ENCODE data around the gene UPK1A. TPM values are rescaled to one million over a fixed set of nuclear protein-coding genes. Genes with fewer than 3 reads are reported as not detected.

UPK1A gene
- 0.29 TPM in 1 of 2 replicates, not detected in the other for total RNA-seq (2014; rRNA removed; shearing (Covaris generic))

DNA sequence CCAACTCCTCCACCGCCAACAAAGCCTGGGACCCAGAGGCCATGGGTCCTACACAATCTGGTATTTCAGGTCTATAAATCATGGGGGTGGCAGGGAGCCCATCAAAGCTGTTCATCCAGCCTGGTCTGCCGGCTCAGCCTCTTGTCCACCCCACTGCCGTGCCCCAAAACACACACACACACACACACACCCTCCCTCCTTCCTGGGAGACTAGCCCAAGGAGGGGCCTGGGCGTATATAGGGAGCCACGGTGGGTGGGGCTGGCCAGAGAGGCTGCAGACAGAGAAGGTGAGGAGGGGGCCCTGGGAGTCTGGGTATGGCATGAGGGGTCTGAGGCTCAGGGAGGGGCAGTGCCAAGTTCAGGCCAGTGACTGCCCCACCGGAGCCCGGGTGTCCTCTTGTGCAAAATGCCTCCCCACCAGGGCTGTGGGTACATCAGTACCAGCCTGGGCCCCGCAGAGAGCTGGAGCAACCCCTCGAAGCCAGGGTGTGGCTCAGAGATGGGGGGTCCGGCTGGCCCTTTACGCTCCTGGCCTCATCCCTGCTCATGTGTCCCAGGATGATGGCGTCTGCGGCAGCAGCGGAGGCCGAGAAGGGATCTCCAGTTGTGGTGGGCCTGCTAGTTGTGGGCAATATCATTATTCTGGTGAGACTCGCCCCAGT, at the start of gene UPK1A:
TSS of gene UPK1A (plus strand) at position 267 of the 663 bp plus-strand sequence. CDS start at position 563, 296 bp downstream.
- DNase-seq (ENCODE audit: low read depth): no peak

DNA sequence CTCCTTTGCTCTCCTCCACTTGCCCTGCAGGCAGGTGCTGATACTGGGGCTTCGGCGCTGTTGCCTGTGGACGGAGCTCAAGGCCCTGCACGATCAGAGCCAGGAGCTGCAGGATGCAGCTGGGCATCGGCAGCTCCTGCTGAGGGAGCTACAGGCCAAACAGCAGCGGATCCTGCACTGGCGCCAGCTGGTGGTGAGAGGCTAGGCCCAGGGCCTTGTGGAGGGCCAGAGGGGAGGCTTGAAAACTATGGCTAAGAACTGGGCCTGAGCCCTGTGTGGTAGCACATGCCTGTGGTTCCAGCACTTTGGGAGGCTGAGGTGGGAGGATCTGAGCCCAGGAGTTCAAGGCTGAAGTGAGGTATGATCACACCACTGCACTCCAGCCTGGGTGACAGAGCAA, 47.5 kb upstream of the UPK1A start:
- DNase-seq (ENCODE audit: low read depth): no peak

DNA sequence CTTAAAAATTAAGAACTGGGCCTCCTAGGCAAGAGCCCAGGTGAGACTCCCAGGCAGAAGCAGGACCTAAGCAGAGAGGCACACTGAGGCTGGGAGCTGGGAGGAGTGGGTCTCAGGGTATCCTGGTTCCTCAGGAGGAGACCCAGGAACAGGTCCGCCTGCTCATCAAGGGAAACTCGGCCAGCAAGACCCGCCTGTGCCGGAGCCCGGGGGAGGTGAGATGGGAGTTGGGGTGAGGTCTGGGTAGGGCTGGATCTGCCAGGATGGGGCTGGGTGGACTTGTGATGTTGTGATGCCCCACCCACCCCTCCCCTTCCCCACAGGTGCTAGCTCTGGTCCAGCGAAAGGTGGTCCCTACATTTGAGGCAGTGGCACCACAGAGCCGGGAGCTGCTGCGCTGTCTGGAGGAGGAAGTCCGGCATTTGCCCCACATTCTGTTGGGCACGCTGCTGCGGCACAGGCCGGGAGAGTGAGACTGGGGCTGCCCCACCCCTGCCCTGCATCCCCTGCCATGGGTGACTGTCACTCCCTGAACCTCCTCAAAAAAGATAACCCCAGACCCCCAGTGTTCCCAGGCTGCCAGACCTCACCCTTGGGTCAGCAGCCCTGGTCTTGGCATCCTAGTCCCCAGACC, 46.9 kb upstream of the UPK1A start:
- DNase-seq (ENCODE audit: low read depth): no peak

- DNase-seq (ENCODE audit: low read depth): no peak
Observed at GRCh38 chr19:35620001-35620400, 46.3 kb upstream of the UPK1A start.

DNA sequence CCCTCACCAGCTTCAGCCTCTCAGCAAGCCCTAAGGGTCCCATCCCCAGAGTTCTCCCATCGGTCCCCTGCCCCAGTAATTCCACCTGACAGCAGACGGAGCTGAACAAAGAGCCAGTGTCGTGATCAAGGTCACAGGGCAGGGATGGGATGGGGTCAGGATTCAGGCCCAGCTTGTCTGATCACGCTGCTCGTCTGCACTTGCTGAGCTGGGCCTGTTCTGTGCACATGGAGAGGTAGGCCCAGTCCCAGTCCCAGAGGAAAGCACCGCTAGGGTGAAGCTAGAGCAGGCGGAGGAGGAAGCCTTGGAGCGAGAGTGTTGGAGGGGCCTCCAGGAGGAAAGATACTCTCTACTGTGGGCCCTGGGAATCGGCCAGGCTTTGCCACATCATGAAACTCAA, 44.6 kb upstream of the UPK1A start:
- DNase-seq (ENCODE audit: low read depth): no peak

GRCh38 chr19:35622750-35623149, 43.6 kb upstream of the UPK1A start:
- no peak for DNase-seq (ENCODE audit: low read depth)

- DNase-seq (ENCODE audit: low read depth): no peak
Observed at GRCh38 chr19:35623327-35624010, 42.8 kb upstream of the UPK1A start.

- DNase-seq (ENCODE audit: low read depth): no peak
Observed at GRCh38 chr19:35628264-35628564, 38.1 kb upstream of the UPK1A start.

- peak; percentile 100 for DNase-seq (ENCODE audit: low read depth)
Observed at GRCh38 chr19:35628565-35629331, 37.6 kb upstream of the UPK1A start, which contains the start of gene RBM42. Gene RBM42 (plus strand): TSS chr19:35629036. CDS start chr19:35629154, 118 bp downstream.

DNA sequence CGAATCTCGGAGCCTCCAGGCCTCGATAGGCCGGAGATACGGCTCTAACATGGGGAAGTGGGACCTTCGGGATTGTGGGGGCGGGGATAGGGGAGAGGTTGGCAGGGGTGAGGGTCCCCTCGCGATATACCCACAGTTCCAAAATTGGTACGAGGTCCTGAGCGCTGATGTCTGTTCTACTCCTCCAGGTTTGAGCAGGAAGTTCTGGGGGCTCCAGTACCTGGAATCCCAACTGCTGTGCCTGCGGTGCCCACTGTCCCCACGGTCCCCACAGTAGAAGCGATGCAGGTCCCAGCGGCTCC, 37.0 kb upstream of the UPK1A start:
- DNase-seq (ENCODE audit: low read depth): no peak

- no peak for DNase-seq (ENCODE audit: low read depth)
Observed at GRCh38 chr19:35633727-35634440, 32.4 kb upstream of the UPK1A start.

- DNase-seq (ENCODE audit: low read depth): no peak
Observed at GRCh38 chr19:35636651-35637050, 29.7 kb upstream of the UPK1A start.

- no peak for DNase-seq (ENCODE audit: low read depth)
Observed at GRCh38 chr19:35637165-35637564, 29.2 kb upstream of the UPK1A start.

GRCh38 chr19:35639321-35639639, 27.0 kb upstream of the UPK1A start:
- DNase-seq (ENCODE audit: low read depth): no peak

- DNase-seq (ENCODE audit: low read depth): no peak
Observed at GRCh38 chr19:35639863-35640262, 26.5 kb upstream of the UPK1A start.

GRCh38 chr19:35641515-35642151, 24.7 kb upstream of the UPK1A start, which contains the start of gene ETV2:
Gene ETV2 (plus strand): TSS chr19:35641745. CDS start chr19:35642461, 716 bp downstream.
- peak; percentile 26 for DNase-seq (ENCODE audit: low read depth)

- DNase-seq (ENCODE audit: low read depth): peak; percentile 32
Observed at GRCh38 chr19:35642312-35642711, 24.0 kb upstream of the UPK1A start.

GRCh38 chr19:35642798-35643254, 23.5 kb upstream of the UPK1A start:
- DNase-seq (ENCODE audit: low read depth): no peak

- DNase-seq (ENCODE audit: low read depth): peak; percentile 84
Observed at GRCh38 chr19:35643255-35644205, 22.8 kb upstream of the UPK1A start.
